ENCODE measurements around the gene IGFLR1.
"Not testable (repeated sequence)": the region's sequence is repeated elsewhere in the genome, so short reads cannot be mapped to it uniquely, and the experiment has no call there.

The IGFLR1 gene

GRCh38 chr19:35703343-35703742 lies 38.9 kb downstream of the IGFLR1 start:
- DNase-seq = no peak

- DNase-seq = peak; percentile 89
Observed at GRCh38 chr19:35702223-35703012, 39.8 kb downstream of the IGFLR1 start.

- DNase-seq = no peak
Observed at GRCh38 chr19:35696835-35697234, 45.4 kb downstream of the IGFLR1 start.

- DNase-seq = no peak
Observed at GRCh38 chr19:35695895-35696422, 46.3 kb downstream of the IGFLR1 start.

- peak; percentile 84 for DNase-seq
Observed at GRCh38 chr19:35693835-35694599, 48.2 kb downstream of the IGFLR1 start.

- no peak for DNase-seq
Observed at GRCh38 chr19:35693422-35693821, 48.8 kb downstream of the IGFLR1 start.

- DNase-seq = no peak
Observed at GRCh38 chr19:35692010-35692409, 50.2 kb downstream of the IGFLR1 start.

- DNase-seq = not testable (repeated sequence)
Observed at GRCh38 chr19:35691106-35691505, 51.1 kb downstream of the IGFLR1 start.

GRCh38 chr19:35689836-35690235 lies 52.4 kb downstream of the IGFLR1 start:
- no peak for DNase-seq
